ENCODE data around the gene LRCOL1.

DNA sequence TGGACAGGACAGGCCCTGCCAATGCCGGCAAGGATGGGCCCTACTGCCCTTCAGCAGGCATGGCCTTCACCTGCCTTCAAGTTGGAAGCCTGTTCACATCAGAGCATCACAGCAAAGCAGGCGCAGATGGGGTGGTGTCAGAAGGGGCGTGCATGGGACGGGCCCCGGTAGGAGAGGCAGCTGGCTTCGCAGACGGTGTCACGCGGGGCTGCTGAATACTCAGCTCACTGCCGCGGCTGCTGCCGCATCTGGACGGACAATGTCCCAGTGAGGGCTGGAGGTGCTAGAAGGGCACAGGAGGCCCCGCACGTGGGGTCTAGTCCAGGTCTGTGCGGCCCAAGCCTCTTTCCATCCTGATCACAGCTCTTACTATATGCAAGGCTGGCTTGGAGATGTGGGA, 42.1 kb downstream of the LRCOL1 start:
- no peak for TF ChIP-seq SPI1 (IDR thresholded peaks at IDR 0.05; ENCODE audit: low read depth, low read length)
- TF ChIP-seq POLR2A (IDR thresholded peaks at IDR 0.05; ENCODE audit: low read depth, low read length) = no peak
- TF ChIP-seq POLR2AphosphoS5 (IDR thresholded peaks at IDR 0.05; ENCODE audit: low read depth, low read length) = no peak
- TF ChIP-seq TAF1 (IDR thresholded peaks at IDR 0.05; ENCODE audit: low read depth, low read length) = no peak
- TF ChIP-seq PAX5 (IDR thresholded peaks at IDR 0.05; ENCODE audit: insufficient read depth, low read length, severe bottlenecking) = no peak
